ENCODE results near the gene IFITM10.
A peak's percentile ranks its signal among the peaks of the same experiment; 100 is the strongest.

The IFITM10 gene

GRCh38 chr11:1694846-1695547, 55.4 kb downstream of the IFITM10 start:
- Histone ChIP-seq H3K9me3 (ENCODE audit: control insufficient read depth in 1 of 2, low read length in 2 of 2) (no peaks in the 10 kb centered on the region), H3K4me3 (ENCODE audit: low read depth in 1 of 2, low read length in 2 of 2) (no peak overlapping the region), H3K27ac (ENCODE audit: low read depth, low read length) (no peak overlapping the region), H3K9ac (ENCODE audit: low read depth in 1 of 2, low read length in 2 of 2) (no peak overlapping the region), H3K36me3 (ENCODE audit: control insufficient read depth in 1 of 2, insufficient read depth in 2 of 2, low read length in 2 of 2) (no peaks in the 10 kb centered on the region), H3K27me3 (ENCODE audit: control insufficient read depth in 1 of 2, insufficient read depth in 2 of 2, low read length in 2 of 2) (peaks cover 5 to 18% of the 10 kb centered on the region in 2 donors), H3K4me1 (ENCODE audit: control insufficient read depth in 1 of 2, insufficient read depth in 2 of 2, low read length in 2 of 2) (peaks cover 15 to 19% of the 10 kb centered on the region in 2 donors)

- H3K4me3 ChIP-seq (ENCODE audit: low read depth in 1 of 2, low read length in 2 of 2), result peak overlapping the region; percentile 50 to 73
- no peak overlapping the region for H3K27ac ChIP-seq (ENCODE audit: low read depth, low read length)
- H3K27me3 ChIP-seq (ENCODE audit: control insufficient read depth in 1 of 2, insufficient read depth in 2 of 2, low read length in 2 of 2), result peaks cover 5 to 18% of the 10 kb centered on the region in 2 donors
- no peaks in the 10 kb centered on the region for H3K9me3 ChIP-seq (ENCODE audit: control insufficient read depth in 1 of 2, low read length in 2 of 2)
- no peaks in the 10 kb centered on the region for H3K36me3 ChIP-seq (ENCODE audit: control insufficient read depth in 1 of 2, insufficient read depth in 2 of 2, low read length in 2 of 2)
- H3K4me1 ChIP-seq (ENCODE audit: control insufficient read depth in 1 of 2, insufficient read depth in 2 of 2, low read length in 2 of 2), result peaks cover 15 to 19% of the 10 kb centered on the region in 2 donors
- H3K9ac ChIP-seq (ENCODE audit: low read depth in 1 of 2, low read length in 2 of 2), result peak overlapping the region; percentile 26 to 39
Measured at GRCh38 chr11:1694064-1694845, 56.1 kb downstream of the IFITM10 start.

DNA sequence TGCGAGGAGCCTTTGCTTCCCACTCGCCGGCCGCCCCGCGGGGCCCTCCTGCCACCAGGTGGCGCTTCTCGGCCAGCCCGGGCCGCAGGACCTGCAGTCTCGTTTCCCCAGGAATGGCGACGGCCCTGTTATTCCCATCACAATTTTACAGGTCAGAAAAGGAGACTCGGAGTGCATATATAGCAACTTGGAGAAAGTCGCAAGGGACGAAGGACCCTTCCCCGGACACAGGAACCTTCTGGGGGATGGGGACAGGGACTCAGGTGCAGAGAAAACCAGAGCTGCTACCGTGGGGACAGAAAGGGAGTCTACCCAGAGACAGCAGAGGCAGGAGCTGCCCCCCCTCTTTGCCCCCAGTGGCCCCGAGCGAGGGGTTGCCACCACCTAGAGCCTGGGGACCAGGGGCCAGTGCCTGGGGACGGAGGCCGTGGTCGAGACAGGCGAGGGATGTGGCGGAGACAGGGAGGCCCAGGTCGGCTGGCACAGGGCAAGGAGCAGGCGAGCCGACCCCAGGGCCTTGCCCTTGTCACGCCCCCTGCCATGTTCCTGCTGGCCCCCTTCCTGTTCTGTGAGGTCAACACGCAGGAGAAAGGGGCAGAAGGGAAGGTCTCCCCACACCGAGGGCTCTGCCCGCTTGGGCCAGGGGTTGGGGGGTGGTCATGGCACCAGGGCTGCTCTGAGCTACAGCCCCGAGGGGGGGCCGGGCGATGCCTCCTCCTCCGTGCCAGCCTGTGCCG, 56.9 kb downstream of the IFITM10 start:
- Histone ChIP-seq H3K4me1 (ENCODE audit: control insufficient read depth in 1 of 2, insufficient read depth in 2 of 2, low read length in 2 of 2) (peaks cover 15 to 19% of the 10 kb centered on the region in 2 donors), H3K27ac (ENCODE audit: low read depth, low read length) (no peak overlapping the region), H3K36me3 (ENCODE audit: control insufficient read depth in 1 of 2, insufficient read depth in 2 of 2, low read length in 2 of 2) (no peaks in the 10 kb centered on the region), H3K9ac (ENCODE audit: low read depth in 1 of 2, low read length in 2 of 2) (peak overlapping the region; percentile 26 to 39), H3K27me3 (ENCODE audit: control insufficient read depth in 1 of 2, insufficient read depth in 2 of 2, low read length in 2 of 2) (peaks cover 5 to 18% of the 10 kb centered on the region in 2 donors), H3K4me3 (ENCODE audit: low read depth in 1 of 2, low read length in 2 of 2) (peak overlapping the region; percentile 50 to 73), H3K9me3 (ENCODE audit: control insufficient read depth in 1 of 2, low read length in 2 of 2) (no peaks in the 10 kb centered on the region)

DNA sequence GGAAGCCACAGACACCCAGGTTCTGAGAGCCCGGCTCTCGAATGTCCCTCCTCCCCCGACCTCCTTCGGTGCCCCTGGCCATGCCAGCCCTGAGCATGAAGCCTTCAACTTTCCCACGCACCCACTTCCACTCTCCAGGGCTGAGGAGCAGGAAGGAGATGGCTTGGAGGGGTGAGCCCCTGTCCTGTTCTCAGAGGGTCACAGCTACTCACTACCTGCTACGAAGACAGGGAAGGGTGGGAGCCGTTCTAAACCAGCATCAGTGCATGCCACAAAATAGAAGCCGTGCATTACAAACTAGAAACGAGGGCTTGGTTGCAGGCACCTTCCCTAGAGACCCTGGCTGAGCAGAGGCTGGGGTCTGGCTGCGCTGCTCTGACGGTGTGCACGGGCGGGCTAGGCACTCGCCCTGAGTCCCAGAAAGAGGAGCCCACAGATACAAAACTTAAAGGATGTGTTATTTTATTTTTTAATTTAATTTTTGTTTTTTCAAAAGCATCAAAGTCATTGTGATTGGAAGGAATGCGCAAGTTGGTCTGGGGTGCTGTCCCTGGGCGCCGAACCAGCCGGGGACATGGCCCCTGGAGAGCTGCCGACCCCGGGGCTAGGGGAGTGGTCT, 57.6 kb downstream of the IFITM10 start:
- Histone ChIP-seq H3K9ac (ENCODE audit: low read depth in 1 of 2, low read length in 2 of 2) (no peak overlapping the region), H3K4me3 (ENCODE audit: low read depth in 1 of 2, low read length in 2 of 2) (no peak overlapping the region), H3K27me3 (ENCODE audit: control insufficient read depth in 1 of 2, insufficient read depth in 2 of 2, low read length in 2 of 2) (peaks cover 5 to 18% of the 10 kb centered on the region in 2 donors), H3K36me3 (ENCODE audit: control insufficient read depth in 1 of 2, insufficient read depth in 2 of 2, low read length in 2 of 2) (no peaks in the 10 kb centered on the region), H3K27ac (ENCODE audit: low read depth, low read length) (no peak overlapping the region), H3K9me3 (ENCODE audit: control insufficient read depth in 1 of 2, low read length in 2 of 2) (no peaks in the 10 kb centered on the region), H3K4me1 (ENCODE audit: control insufficient read depth in 1 of 2, insufficient read depth in 2 of 2, low read length in 2 of 2) (peaks cover 15 to 19% of the 10 kb centered on the region in 2 donors)

GRCh38 chr11:1691878-1692707, 58.3 kb downstream of the IFITM10 start:
- Histone ChIP-seq H3K9ac (ENCODE audit: low read depth in 1 of 2, low read length in 2 of 2) (no peak overlapping the region), H3K27ac (ENCODE audit: low read depth, low read length) (no peak overlapping the region)

DNA sequence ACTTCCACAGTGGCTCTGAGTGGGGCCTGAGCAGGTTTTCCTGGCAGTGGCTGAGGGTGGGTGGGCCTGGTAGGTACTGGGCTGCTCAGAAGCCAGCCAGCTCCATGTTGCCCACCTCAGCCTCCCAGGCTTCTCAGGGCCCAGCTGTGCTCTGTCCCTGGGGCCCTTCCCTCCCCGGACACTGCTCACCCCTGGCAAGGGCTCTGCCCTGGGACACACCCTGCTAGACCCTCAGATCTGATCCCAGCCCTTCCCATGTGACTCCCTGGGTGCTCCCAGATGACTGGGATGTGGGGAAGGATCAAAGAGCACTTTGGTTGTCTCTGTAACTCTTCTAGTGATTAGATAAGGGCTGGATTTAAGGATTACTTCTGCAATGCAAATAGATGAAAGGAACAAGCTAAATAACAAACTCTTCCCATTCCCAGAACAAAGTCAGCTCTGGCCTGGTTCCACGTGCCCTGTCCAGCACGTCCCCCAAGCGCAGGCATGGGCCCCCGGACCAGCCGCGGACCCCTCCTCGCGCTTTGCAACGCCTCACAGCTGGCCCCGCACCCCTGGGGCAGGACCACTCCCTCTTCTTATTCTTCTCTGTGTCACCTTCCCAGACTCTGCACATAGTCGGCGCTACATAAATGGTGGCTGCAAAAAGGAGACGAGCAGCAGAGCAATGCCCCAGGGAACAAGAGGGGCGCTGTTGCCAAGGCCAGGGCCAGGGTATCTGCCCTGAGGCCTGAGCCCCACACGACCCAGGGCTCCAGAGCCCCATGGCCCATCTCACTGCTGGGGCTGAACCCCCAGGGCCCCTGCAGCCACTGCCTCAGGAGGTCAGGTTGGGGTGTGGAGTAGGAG, 59.1 kb downstream of the IFITM10 start:
- Histone ChIP-seq H3K27me3 (ENCODE audit: control insufficient read depth in 1 of 2, insufficient read depth in 2 of 2, low read length in 2 of 2) (peaks cover 5 to 18% of the 10 kb centered on the region in 2 donors), H3K27ac (ENCODE audit: low read depth, low read length) (no peak overlapping the region), H3K36me3 (ENCODE audit: control insufficient read depth in 1 of 2, insufficient read depth in 2 of 2, low read length in 2 of 2) (no peaks in the 10 kb centered on the region), H3K4me3 (ENCODE audit: low read depth in 1 of 2, low read length in 2 of 2) (no peak overlapping the region), H3K9me3 (ENCODE audit: control insufficient read depth in 1 of 2, low read length in 2 of 2) (no peaks in the 10 kb centered on the region), H3K9ac (ENCODE audit: low read depth in 1 of 2, low read length in 2 of 2) (no peak overlapping the region), H3K4me1 (ENCODE audit: control insufficient read depth in 1 of 2, insufficient read depth in 2 of 2, low read length in 2 of 2) (peaks cover 15 to 19% of the 10 kb centered on the region in 2 donors)

More at GRCh38 chr11:1691878-1692707, 58.3 kb downstream of the IFITM10 start:
- H3K36me3 ChIP-seq (ENCODE audit: control insufficient read depth in 1 of 2, insufficient read depth in 2 of 2, low read length in 2 of 2), result no peaks in the 10 kb centered on the region
- peaks cover 5 to 18% of the 10 kb centered on the region in 2 donors for H3K27me3 ChIP-seq (ENCODE audit: control insufficient read depth in 1 of 2, insufficient read depth in 2 of 2, low read length in 2 of 2)
- H3K4me1 ChIP-seq (ENCODE audit: control insufficient read depth in 1 of 2, insufficient read depth in 2 of 2, low read length in 2 of 2), result peaks cover 15 to 19% of the 10 kb centered on the region in 2 donors
- H3K4me3 ChIP-seq (ENCODE audit: low read depth in 1 of 2, low read length in 2 of 2), result no peak overlapping the region
- no peaks in the 10 kb centered on the region for H3K9me3 ChIP-seq (ENCODE audit: control insufficient read depth in 1 of 2, low read length in 2 of 2)

- Histone ChIP-seq H3K27me3 (ENCODE audit: control insufficient read depth in 1 of 2, insufficient read depth in 2 of 2, low read length in 2 of 2) (peaks cover 0 to 18% of the 10 kb centered on the region in 2 donors), H3K36me3 (ENCODE audit: control insufficient read depth in 1 of 2, insufficient read depth in 2 of 2, low read length in 2 of 2) (no peaks in the 10 kb centered on the region), H3K9ac (ENCODE audit: low read depth in 1 of 2, low read length in 2 of 2) (no peak overlapping the region), H3K4me1 (ENCODE audit: control insufficient read depth in 1 of 2, insufficient read depth in 2 of 2, low read length in 2 of 2) (peaks cover 15 to 19% of the 10 kb centered on the region in 2 donors), H3K4me3 (ENCODE audit: low read depth in 1 of 2, low read length in 2 of 2) (no peak overlapping the region), H3K27ac (ENCODE audit: low read depth, low read length) (no peak overlapping the region), H3K9me3 (ENCODE audit: control insufficient read depth in 1 of 2, low read length in 2 of 2) (no peaks in the 10 kb centered on the region)
Measured at GRCh38 chr11:1690167-1691025, 60.0 kb downstream of the IFITM10 start.

Data from duodenal mucosa (tissue), 2 donors.